Ovary (tissue), 3 donors: Measurements from ENCODE around the gene SLC25A39.

ENCODE experiments used
- POLR2A ChIP-seq: fragments of 450-650 bp; IDR thresholded peaks from one replicate; pipeline ENCODE4 v1.6.1; 2017; ENCODE audit warnings: antibody characterized with exemption, mild to moderate bottlenecking, moderate library complexity
- TF ChIP-seq, protein P1 (sequence below), 3 donors: fragments of 450-650 bp in 2 of 3; fragments of 200-600 bp in 1 of 3; IDR thresholded peaks; one replicate each; pipeline versions ENCODE4 v1.5.1 to v1.8.0; 2016 to 2022; ENCODE audit warnings: antibody characterized with exemption in 3 of 3, mild to moderate bottlenecking in 1 of 3
- donor health status: DM: no; HTN: no; CAD: no.

DNA sequence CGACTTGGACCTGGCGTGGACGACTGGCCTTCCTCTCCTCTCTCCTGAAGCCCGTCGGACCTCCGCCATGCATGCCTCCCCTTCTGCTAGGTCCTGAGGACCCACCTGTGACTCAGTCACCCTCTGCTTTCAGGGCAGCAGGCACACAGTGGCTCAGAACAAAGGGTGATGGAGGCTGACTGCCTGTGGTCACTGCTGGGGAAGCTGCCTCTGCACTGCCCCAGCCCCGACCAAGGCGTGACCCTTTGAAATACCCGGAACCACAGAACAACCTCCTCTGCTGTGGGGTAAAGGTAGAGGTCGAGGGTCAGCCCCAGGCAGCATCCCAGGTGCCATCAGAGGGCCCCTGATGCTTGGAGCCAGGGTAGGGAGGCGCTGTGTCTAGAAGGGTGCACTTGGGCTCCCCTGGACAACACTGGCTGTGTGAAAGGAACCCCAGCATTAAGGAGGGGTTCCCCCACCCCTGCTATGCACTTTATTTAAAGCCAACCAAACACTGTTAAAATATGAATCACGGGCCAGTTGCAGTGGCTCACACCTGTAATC, 44.2 kb downstream of the SLC25A39 start:
- TF ChIP-seq, protein P1, sequence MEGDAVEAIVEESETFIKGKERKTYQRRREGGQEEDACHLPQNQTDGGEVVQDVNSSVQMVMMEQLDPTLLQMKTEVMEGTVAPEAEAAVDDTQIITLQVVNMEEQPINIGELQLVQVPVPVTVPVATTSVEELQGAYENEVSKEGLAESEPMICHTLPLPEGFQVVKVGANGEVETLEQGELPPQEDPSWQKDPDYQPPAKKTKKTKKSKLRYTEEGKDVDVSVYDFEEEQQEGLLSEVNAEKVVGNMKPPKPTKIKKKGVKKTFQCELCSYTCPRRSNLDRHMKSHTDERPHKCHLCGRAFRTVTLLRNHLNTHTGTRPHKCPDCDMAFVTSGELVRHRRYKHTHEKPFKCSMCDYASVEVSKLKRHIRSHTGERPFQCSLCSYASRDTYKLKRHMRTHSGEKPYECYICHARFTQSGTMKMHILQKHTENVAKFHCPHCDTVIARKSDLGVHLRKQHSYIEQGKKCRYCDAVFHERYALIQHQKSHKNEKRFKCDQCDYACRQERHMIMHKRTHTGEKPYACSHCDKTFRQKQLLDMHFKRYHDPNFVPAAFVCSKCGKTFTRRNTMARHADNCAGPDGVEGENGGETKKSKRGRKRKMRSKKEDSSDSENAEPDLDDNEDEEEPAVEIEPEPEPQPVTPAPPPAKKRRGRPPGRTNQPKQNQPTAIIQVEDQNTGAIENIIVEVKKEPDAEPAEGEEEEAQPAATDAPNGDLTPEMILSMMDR (IDR thresholded peaks at IDR 0.05): no peak
- TF ChIP-seq POLR2A: no peak
